Trophoblast cell (in vitro differentiated cells and primary cell): Measurements from ENCODE around the gene VWA5B1.

Experiments
- DNase-seq, 2 donors: peaks; one replicate each; pipeline ENCODE4 v3.0.0-alpha.2; 2016
- H2AFZ ChIP-seq: 2 replicates; pipeline ENCODE4 v1.6.1; 2013; ENCODE audit warnings: low read length, moderate library complexity, mild to moderate bottlenecking; ENCODE audit not compliant: insufficient read depth, poor library complexity
- H2AK5ac ChIP-seq: 2 replicates; pipeline ENCODE4 v1.6.1; 2013; ENCODE audit warnings: mild to moderate bottlenecking, low read length
- H2BK120ac ChIP-seq: 2 replicates; pipeline ENCODE4 v1.6.1; 2013; ENCODE audit warnings: low read length, mild to moderate bottlenecking, moderate library complexity; ENCODE audit not compliant: insufficient read depth, poor library complexity
- H2BK12ac ChIP-seq: 2 replicates; pipeline ENCODE4 v1.6.1; 2013; ENCODE audit warnings: mild to moderate bottlenecking, low read length, moderate library complexity
- H2BK5ac ChIP-seq: 2 replicates; pipeline ENCODE4 v1.6.1; 2013; ENCODE audit warnings: low read length, low read depth, moderate library complexity, mild to moderate bottlenecking; ENCODE audit not compliant: poor library complexity
- H3K14ac ChIP-seq: 2 replicates; pipeline ENCODE4 v1.6.1; 2013; ENCODE audit warnings: mild to moderate bottlenecking, low read length
- H3K18ac ChIP-seq: 2 replicates; pipeline ENCODE4 v1.6.1; 2013; ENCODE audit warnings: mild to moderate bottlenecking, low read length
- H3K23ac ChIP-seq: 2 replicates; pipeline ENCODE4 v1.6.1; 2013; ENCODE audit warnings: low read length
- H3K27ac ChIP-seq: 2 replicates; pipeline ENCODE4 v1.5.1; 2013; ENCODE audit warnings: low read depth, mild to moderate bottlenecking, inconsistent platforms, low read length, moderate library complexity
- H3K27me3 ChIP-seq: 2 replicates; pipeline ENCODE4 v1.6.1; 2013; ENCODE audit warnings: inconsistent platforms, mild to moderate bottlenecking, low read length, moderate library complexity; ENCODE audit not compliant: insufficient read depth
- H3K36me3 ChIP-seq, 2 experiments: 1 replicate in 1 of 2; 2 replicates in 1 of 2; pipeline ENCODE4 v1.6.1; 2013; ENCODE audit warnings: low read length in 2 of 2, mild to moderate bottlenecking in 2 of 2, moderate library complexity in 1 of 2; ENCODE audit not compliant: insufficient read depth in 2 of 2, control insufficient read depth in 1 of 2
- H3K4ac ChIP-seq: 2 replicates; pipeline ENCODE4 v1.6.1; 2013; ENCODE audit warnings: low read depth, mild to moderate bottlenecking, low read length, moderate library complexity
- H3K4me1 ChIP-seq, 2 experiments: 1 replicate in 1 of 2; 2 replicates in 1 of 2; pipeline ENCODE4 v1.6.1; 2013; ENCODE audit warnings: low read length in 2 of 2, mild to moderate bottlenecking in 2 of 2, moderate library complexity in 1 of 2; ENCODE audit not compliant: insufficient read depth in 2 of 2, control insufficient read depth in 1 of 2
- H3K4me2 ChIP-seq: 2 replicates; pipeline ENCODE4 v1.6.1; 2013; ENCODE audit warnings: inconsistent platforms, mild to moderate bottlenecking, low read length, moderate library complexity
- H3K4me3 ChIP-seq: 2 replicates; pipeline ENCODE4 v1.5.1; 2013; ENCODE audit warnings: mild to moderate bottlenecking, low read depth, low read length, inconsistent platforms
- H3K79me1 ChIP-seq: one replicate; pipeline ENCODE4 v1.6.1; 2013; ENCODE audit warnings: low read length
- H3K79me2 ChIP-seq: 2 replicates; pipeline ENCODE4 v1.6.1; 2013; ENCODE audit warnings: low read length, mild to moderate bottlenecking; ENCODE audit not compliant: control insufficient read depth, insufficient read depth, poor library complexity
- H3K9ac ChIP-seq: 2 replicates; pipeline ENCODE4 v1.6.1; 2013; ENCODE audit warnings: mild to moderate bottlenecking, low read length
- H3K9me3 ChIP-seq: 2 replicates; pipeline ENCODE4 v1.6.1; 2013; ENCODE audit warnings: low read depth, mild to moderate bottlenecking, control low read depth, inconsistent platforms, low read length; ENCODE audit not compliant: insufficient read depth
- H4K12ac ChIP-seq: 2 replicates; pipeline ENCODE4 v1.6.1; 2013; ENCODE audit warnings: low read depth, mild to moderate bottlenecking, low read length, moderate library complexity
- H4K8ac ChIP-seq: 2 replicates; pipeline ENCODE4 v1.6.1; 2013; ENCODE audit warnings: low read depth, mild to moderate bottlenecking, low read length, moderate library complexity
- H4K91ac ChIP-seq: one replicate; pipeline ENCODE4 v1.6.1; 2013; ENCODE audit warnings: low read depth, mild to moderate bottlenecking, low read length, moderate library complexity
- WGBS: extraction: QIAGEN DNeasy Blood & Tissue Kit; methylation state at CpG from one replicate; pipeline ENCODE4 v1.1.7; 2013; ENCODE audit warnings: missing lambda C conversion rate; ENCODE audit not compliant: insufficient read length, insufficient coverage; ENCODE audit errors: extremely low coverage; 5-methylcytosine and 5-hydroxymethylcytosine counted together

The VWA5B1 gene

GRCh38 chr1:20376880-20377494, 86.3 kb downstream of the VWA5B1 start:
- H3K14ac ChIP-seq = no peak overlapping the region
- no peak overlapping the region for H3K23ac ChIP-seq
- H4K12ac ChIP-seq = no peak overlapping the region
- H3K4me2 ChIP-seq = no peak overlapping the region
- H3K4me3 ChIP-seq = no peak overlapping the region
- H3K36me3 ChIP-seq = no peaks in the 10 kb centered on the region
- no peaks in the 10 kb centered on the region for H3K79me2 ChIP-seq
- no CpG with 5 or more reads among the region's 8 CpGs for WGBS
- H4K8ac ChIP-seq = no peak overlapping the region
- no peak overlapping the region for H3K27ac ChIP-seq
- H3K4ac ChIP-seq = no peak overlapping the region
- no peaks in the 10 kb centered on the region for H3K79me1 ChIP-seq
- H3K9ac ChIP-seq = no peak overlapping the region
- H2BK120ac ChIP-seq = no peak overlapping the region
- peaks cover 2 to 3% of the 10 kb centered on the region in 2 experiments for H3K4me1 ChIP-seq
- no peak overlapping the region for H3K18ac ChIP-seq
- peak; percentile 21 to 43 for DNase-seq
- H2BK5ac ChIP-seq = no peak overlapping the region
- H4K91ac ChIP-seq = no peak overlapping the region
- H2AFZ ChIP-seq = no peak overlapping the region
- no peak overlapping the region for H2BK12ac ChIP-seq
- no peaks in the 10 kb centered on the region for H3K9me3 ChIP-seq
- H2AK5ac ChIP-seq = no peak overlapping the region
- H3K27me3 ChIP-seq = no peaks in the 10 kb centered on the region

GRCh38 chr1:20377516-20378270, 87.0 kb downstream of the VWA5B1 start:
- Histone ChIP-seq H3K4me3 (no peak overlapping the region), H3K36me3 (no peaks in the 10 kb centered on the region), H2BK120ac (no peak overlapping the region), H3K9ac (no peak overlapping the region), H3K27ac (no peak overlapping the region), H2BK12ac (no peak overlapping the region), H4K12ac (no peak overlapping the region), H3K14ac (no peak overlapping the region), H4K8ac (no peak overlapping the region), H3K23ac (no peak overlapping the region), H3K4me2 (no peak overlapping the region), H3K9me3 (no peaks in the 10 kb centered on the region), H4K91ac (no peak overlapping the region), H3K4ac (no peak overlapping the region), H3K4me1 (peaks cover 2 to 3% of the 10 kb centered on the region in 2 experiments), H2BK5ac (no peak overlapping the region), H3K18ac (no peak overlapping the region), H3K79me2 (no peaks in the 10 kb centered on the region), H3K79me1 (no peaks in the 10 kb centered on the region), H2AFZ (no peak overlapping the region), H3K27me3 (no peaks in the 10 kb centered on the region), H2AK5ac (no peak overlapping the region)
- WGBS = no CpG with 5 or more reads among the region's 11 CpGs
- no peak for DNase-seq

GRCh38 chr1:20379075-20379474, 88.4 kb downstream of the VWA5B1 start:
- Histone ChIP-seq H3K4me3 (no peak overlapping the region), H4K91ac (no peak overlapping the region), H3K4me1 (peaks cover 2 to 3% of the 10 kb centered on the region in 2 experiments), H3K23ac (no peak overlapping the region), H3K4ac (no peak overlapping the region), H3K4me2 (no peak overlapping the region), H3K79me1 (no peaks in the 10 kb centered on the region), H2BK12ac (no peak overlapping the region), H4K8ac (no peak overlapping the region), H3K79me2 (no peaks in the 10 kb centered on the region), H3K14ac (no peak overlapping the region), H2AK5ac (no peak overlapping the region), H2BK5ac (no peak overlapping the region), H3K36me3 (no peaks in the 10 kb centered on the region), H3K9ac (no peak overlapping the region), H2AFZ (no peak overlapping the region), H3K27me3 (no peaks in the 10 kb centered on the region), H4K12ac (no peak overlapping the region), H3K18ac (no peak overlapping the region), H3K27ac (no peak overlapping the region), H3K9me3 (no peaks in the 10 kb centered on the region), H2BK120ac (no peak overlapping the region)
- WGBS = no CpG with 5 or more reads among the region's 7 CpGs
- no peak for DNase-seq

GRCh38 chr1:20380175-20380574, 89.5 kb downstream of the VWA5B1 start:
- Histone ChIP-seq H3K9me3 (no peaks in the 10 kb centered on the region), H3K14ac (no peak overlapping the region), H4K12ac (no peak overlapping the region), H4K8ac (no peak overlapping the region), H3K18ac (no peak overlapping the region), H3K4me3 (no peak overlapping the region), H3K27ac (no peak overlapping the region), H3K79me2 (no peaks in the 10 kb centered on the region), H3K4me2 (no peak overlapping the region), H3K23ac (no peak overlapping the region), H3K36me3 (no peaks in the 10 kb centered on the region), H3K79me1 (no peaks in the 10 kb centered on the region), H2BK120ac (no peak overlapping the region), H3K4ac (no peak overlapping the region), H3K27me3 (no peaks in the 10 kb centered on the region), H3K4me1 (peaks cover 2 to 3% of the 10 kb centered on the region in 2 experiments), H4K91ac (no peak overlapping the region), H2BK5ac (no peak overlapping the region), H3K9ac (no peak overlapping the region), H2AK5ac (no peak overlapping the region), H2AFZ (no peak overlapping the region), H2BK12ac (no peak overlapping the region)
- no peak for DNase-seq
- WGBS = no CpG with 5 or more reads among the region's 6 CpGs
